HG03095 (cell line): ENCODE measurements around the gene SLC24A3.

ENCODE experiments used
- ATAC-seq: cut with Tn5 transposase; IDR thresholded peaks from one replicate; pipeline ENCODE4 v1.9.1; 2021; ENCODE audit warnings: moderate library complexity; ENCODE audit not compliant: unreplicated experiment

Gene SLC24A3

DNA sequence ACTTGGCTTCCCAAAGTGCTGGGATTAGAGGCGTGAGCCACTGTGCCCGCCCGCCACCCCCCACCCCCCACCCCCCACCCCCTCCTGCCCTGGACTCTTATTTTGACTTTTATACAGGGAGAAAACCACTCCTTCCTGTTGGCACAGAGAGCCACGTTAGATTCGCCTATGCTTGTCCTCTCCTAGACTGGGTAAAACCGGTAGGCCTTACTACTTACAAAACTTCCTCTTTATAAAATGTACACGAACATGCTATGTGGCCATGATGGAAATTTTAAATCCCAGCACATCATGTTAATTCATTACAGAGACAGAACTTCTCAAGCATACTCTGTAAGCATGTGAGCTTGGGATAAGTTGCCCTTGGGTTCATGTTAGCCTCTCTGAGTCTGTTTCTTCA lies 124.2 kb downstream of the SLC24A3 start:
- no peak for ATAC-seq

DNA sequence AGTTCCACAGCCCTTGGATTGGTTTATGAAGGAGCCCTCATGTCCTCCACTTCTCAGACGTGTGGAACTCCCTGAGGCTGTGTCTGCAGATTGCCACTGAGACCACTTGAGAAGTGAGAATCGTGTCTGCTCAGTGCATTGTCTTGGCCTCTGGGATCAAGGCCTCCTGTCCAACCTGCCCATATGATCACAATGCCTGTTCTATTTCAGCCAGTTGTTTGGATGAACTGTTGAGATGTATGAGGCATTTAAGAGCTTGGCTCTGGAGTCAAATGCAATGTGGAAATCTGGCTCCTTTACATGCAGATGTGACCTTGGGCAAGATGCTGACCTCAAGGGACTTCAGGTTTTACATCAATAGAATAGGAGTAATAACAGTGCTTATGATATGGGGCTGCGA lies 125.9 kb downstream of the SLC24A3 start:
- ATAC-seq = no peak

DNA sequence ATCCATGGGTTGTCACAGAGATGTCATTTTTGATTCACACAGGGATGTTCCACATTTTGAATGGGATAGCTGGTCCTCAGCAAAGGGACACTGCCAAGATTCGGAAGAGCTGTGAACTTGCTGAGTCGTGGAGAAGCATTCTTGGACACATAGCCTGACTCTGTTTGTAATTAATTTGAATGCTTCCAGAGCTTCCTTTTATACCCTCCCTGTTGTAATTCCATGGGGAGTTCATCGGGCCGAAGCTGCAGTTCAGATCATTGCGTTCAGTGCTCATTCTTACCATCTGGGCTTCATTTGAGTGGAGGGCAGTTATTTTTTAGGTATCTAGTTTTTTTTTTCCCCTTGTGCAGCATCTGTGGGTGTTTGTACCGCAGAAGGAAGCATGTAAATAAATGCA lies 126.5 kb downstream of the SLC24A3 start:
- ATAC-seq = no peak

DNA sequence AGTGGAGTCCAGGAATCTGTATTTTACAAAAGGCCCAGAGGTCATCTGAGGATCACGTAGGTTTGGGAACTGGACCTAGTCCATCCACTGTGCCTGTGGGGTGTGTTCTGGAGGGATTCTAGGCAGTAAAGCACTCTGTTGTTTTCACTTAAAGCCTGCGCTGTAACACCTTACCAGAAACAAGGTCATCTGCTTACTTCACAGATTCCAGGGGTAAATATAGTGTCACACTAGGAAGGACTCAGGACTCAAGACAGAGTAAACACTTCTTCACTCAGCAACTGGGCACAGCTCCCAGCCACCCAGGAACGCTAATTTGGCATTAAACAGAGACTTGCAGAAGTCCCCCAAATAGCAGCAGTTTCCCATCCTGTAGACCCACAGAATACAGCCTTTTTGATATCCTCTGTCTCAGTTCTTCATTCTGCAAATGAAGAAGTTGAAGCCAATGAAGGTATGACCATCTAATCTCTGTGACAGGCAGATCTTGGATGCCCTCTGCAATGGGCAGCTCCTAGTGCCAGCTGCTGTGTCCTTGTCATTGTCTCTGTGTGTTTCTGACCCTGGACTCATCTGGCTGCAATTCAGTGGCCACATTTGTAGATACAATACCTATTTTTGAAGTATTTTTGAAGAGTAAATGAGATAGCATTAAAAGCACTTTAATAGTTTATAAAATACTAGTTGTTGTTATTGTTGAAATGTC lies 129.1 kb downstream of the SLC24A3 start:
- ATAC-seq = no peak

DNA sequence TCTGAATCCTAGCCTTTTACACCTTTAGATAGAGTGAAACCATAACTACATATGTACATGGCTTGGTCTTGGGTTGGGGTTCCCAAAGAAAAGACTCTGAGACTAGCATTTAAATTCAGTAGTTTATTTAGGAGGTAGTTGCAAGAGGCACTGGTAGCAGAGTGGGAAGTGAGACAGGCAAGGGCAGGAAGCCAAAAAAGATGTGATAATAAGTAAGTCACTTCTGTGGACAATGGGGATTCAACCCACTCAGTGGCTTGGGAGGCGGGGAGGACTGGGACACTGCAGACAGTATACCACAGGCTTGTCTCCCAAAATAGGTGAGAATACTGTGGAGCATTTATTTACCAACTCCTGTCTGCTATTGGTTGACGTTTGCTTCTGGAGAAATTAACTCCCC lies 131.9 kb downstream of the SLC24A3 start:
- ATAC-seq = no peak

DNA sequence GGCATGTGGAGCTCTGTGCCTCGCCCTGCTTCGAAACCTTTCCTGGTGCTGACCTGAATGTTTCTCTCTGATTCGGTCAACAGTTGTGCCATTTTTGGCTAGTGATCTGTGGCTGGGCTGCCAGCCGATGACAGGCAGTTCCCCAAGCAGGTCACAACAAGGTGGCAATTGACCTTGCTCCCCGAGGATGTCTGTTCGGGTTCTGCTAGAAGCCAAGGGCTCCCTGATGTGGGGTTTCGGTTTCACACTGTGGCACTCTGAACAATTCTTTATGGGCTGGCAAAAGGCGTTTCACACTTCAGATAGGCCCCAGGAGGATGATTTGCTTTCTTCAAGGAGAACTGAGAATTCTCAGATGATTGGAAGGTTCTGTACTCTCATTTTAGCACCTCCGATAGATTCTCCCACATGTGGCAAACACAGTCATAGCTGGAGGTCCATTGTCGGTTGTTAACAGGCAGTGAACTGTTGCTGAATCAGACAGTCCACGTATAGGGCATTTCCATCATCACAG lies 135.6 kb downstream of the SLC24A3 start:
- no peak for ATAC-seq

DNA sequence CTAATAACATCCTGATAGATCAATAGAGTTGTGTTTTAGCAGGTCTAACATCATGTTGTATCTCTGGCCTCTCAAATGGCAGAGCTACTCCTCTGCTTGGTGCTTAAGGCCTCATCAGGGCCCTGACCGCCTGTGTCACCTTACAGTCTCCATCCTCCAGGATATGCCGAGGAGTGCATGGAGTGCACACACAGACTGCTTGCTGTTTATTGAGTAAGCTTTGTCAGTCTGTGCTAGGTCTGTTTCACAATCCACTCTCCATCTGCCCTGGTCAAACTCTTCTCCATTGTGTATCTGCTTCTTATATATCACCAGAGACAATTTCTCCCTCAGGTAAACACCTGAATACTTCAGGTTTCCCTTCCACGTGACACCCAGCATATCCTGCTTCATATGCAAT lies 136.1 kb downstream of the SLC24A3 start:
- no peak for ATAC-seq

DNA sequence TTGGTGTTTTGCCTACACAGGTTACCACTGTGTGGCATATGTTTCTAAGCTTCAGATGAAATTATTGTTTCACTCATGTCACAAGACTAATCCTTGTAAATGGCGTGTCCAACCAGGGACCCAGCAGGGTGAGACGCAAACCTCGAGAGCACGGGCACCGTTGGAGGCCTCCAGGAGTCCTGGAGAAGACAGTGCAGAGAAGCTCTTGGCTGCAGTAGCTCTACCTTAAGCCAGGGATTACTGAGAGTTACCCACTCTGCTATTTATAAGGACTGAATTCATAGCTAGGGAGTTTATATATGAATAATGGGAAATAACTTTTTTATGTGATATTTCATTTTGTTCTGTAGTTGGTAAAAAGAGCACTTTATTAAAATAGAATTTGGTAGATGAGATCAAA lies 137.4 kb downstream of the SLC24A3 start:
- no peak for ATAC-seq

DNA sequence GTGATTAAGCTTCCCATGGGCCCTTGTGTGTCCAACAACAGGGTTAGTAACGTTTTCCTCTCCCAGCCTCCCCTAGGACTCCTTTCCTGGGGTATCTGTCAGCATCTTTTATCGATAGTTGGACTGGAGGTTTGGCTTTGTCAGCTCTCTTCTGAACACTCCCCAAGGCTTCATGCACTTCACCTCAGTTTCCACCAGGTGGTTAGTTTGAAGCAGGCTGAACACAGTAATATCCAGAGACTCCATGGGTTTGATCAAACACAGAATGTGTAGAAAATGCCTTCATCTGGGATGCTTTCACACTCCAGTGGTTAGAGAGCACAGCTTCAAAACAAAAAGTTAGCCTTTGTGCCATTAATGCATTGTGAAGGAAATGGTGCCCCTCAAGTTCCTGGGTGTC lies 139.1 kb downstream of the SLC24A3 start:
- no peak for ATAC-seq

DNA sequence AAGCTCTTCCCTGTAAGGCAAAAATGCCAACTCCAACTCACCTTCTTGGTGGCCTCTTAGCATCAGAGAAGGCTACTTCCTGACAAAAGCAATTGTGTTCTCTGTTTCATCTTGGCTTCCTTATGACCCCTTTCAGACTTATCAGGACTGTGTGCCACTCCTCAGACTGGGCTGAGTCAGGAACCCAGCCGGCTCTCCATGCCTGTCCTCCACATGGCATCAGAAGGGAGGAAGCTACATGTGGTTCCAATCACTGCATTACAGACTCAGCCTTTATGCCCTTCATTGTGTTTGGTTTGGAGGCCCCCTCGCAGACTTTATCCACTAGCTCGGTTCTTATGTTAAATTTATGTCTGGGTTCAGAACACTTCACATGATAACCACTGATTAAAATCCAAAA lies 142.5 kb downstream of the SLC24A3 start:
- no peak for ATAC-seq

DNA sequence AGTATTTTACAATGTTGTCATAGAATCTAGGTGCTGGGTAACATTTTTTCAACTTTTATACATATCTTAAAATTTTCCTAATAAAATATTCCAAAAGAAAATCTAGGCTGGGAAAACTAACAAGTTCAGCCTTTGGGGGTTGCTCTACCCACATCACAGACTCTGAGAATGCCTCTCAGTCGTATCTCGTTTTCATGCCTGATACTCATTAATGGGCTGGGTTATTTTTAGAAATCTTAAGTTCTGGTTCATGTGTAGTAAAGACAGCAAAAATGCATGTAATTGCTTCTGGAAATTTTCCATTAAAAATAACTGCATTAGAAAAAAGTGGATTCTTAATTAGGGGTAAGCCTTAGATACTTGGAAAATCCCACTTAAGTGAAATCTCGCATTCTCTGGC lies 149.3 kb downstream of the SLC24A3 start:
- no peak for ATAC-seq

DNA sequence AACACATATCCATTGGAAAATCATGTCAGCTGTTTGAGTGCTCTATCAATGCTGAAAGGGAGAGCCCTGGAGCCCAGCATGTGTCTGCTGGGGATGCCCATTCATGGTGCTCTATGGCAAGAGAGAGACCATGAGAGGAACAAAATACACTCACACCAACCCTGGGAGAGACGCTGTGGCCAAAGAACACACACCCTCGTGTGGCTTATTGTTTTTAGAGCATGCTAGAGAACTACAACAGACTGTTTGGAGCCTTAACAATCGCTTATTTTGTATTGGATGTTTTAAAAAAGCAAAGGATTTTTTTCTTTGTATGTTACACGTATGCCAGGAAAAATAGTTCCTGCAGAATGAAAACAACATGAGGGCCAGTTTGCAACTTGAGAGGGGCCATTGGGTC lies 151.0 kb downstream of the SLC24A3 start:
- no peak for ATAC-seq

DNA sequence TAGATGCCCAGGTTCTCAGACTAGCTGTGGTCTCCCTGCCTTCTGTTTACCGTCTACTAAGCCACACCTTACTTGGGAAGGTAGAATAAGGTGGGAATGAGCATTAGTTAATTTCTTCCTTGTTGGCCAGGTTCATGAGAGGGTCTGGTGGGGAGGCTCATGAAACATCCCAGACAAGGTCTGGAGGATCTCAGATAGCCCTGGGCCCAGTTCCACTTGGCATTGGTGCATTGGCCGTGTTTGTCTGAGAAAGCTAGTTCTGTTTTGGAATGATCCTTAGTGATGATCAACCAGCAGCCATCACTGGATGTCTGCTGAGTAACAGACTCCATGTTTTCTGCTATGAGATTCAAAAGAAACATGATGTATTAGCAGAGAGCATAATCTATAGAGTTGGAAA lies 155.1 kb downstream of the SLC24A3 start:
- ATAC-seq = no peak

DNA sequence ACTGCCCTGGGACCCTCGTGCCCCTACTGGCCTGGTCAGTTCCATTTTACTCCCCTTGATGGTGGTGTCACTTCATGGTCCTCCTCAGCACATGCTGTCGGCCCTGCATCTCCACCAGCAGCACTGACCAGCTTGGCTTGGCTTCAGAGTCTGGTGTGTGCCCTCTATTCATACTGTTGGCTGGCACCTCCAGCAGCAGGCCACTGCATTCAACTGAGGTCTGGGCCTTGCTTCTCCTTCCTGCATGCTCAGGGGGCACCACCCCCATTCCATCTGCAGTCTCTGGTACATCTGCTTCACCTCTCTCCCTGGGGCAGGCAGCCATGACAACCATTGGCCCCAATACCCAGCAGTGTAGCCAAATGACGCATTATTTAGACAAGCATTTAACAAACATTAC lies 155.9 kb downstream of the SLC24A3 start:
- ATAC-seq = no peak

DNA sequence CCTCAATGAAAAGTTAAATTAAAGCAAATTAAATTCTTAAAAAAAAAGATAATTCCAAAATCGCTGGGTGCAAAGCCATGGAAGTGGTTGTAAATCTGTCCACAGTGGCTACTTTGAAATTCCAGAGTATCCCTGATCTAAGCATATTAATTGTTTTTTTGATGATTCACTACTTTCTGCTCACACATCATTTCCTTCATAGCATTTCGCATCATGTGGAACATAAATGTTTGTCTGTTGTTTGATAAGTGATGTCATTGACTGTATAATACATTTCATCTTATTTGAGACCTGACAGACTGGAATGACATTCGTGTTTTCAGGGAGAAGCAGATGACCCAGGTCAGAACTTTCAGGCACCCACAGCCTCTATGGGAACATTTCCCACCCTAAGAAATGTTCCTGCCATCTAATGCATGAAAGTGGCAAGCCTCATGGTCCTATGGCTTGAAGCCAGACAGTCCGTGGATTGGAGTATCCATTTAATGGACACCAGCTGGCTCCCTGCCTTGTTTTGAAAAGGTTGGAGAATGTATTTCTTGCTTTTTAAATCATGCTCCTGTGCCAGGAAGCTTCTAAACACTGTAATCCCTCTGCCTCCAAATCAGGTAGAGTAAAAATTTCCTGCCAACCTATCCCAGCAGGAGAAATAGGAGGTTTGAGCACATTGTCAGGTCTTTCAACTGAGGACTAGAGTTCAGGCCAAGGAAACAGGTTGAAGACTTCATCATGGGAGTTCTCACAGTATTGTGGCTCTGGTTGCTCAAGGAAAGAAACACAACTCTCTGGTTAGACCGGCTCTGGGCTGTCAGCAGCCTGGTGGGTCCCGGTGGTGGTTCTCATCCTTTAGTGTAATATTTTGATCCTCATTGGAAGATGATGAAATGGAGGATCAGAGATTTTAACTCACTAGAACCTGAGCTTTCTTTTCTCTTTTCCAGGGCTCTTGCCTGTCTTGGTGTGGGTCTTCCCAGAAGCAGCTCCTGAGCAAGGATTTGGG lies 157.9 kb downstream of the SLC24A3 start:
- no peak for ATAC-seq

DNA sequence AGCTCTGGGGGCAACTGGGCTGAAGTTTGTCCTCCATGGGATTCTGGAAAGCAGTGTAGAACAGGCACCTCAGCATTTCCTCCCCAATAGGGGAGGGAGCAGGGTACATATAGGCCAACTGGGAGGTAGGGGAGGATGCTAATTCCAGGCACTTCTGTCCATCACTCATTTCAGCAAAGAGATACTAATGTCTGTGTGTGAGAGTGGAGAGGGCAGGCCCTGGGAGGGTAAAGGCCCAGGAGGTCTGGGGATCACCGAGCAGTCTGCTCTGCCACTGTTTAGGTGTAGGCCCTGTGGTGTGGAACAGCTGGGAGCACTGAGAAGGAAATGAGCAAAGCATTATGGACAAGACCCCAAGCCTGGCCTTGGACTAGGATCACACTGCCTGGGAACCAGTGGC lies 158.7 kb downstream of the SLC24A3 start:
- ATAC-seq = no peak

DNA sequence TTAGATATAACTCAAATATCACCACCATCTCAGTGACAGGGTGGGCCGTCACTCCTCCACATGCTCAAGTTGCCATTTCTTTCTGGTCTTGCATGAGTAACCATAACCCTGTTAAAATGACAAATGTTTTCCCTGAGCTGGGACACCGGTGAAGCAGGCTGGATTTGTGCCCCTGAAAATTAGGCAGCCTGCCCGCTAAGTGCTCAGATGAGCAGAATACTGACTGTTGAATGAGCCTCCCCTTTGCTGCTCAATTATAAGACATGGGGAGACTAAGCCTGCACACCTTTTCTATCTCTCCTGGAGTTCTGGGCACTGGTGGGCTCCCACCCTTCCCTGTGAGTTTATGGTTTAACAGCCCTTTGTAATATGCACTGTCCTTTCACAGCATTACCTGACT lies 161.8 kb downstream of the SLC24A3 start:
- no peak for ATAC-seq

DNA sequence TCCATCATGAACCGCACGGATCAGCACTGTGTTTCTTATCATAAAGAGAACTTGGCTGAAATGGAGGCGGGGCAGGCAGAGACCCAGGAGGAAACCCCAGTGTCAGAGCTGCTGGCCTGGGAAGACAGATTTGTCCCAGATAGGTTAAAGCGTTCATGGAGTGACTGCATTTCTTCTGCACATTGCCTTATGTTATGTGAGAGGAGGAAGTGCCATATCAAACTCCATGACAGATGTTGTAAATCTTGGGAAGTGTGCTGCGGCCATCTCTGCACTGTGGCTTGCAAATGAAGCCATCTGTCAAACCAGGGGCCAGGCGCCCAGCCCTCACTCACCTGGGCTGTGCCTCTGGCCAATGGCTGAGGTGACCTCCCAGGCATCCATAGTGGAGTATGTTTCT lies 163.0 kb downstream of the SLC24A3 start:
- no peak for ATAC-seq

DNA sequence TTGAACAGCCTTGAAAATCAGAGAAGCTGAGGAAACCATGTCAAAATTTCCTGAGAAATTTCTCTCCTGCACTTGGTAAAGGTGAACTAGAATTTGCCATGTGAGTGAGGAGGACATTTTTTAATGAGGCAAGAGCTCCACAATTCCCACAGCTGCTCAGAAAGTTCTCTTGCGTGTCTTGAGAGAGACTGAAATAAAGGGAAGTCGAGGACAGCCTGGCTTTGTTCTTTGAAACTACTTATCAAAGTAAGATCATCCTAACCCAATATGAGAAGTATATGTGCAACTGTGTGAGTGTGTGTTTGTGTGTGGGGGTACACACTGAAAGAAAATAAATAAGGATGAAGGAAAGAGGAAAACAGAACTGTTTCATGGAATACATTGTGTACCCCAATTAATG lies 163.4 kb downstream of the SLC24A3 start:
- no peak for ATAC-seq

DNA sequence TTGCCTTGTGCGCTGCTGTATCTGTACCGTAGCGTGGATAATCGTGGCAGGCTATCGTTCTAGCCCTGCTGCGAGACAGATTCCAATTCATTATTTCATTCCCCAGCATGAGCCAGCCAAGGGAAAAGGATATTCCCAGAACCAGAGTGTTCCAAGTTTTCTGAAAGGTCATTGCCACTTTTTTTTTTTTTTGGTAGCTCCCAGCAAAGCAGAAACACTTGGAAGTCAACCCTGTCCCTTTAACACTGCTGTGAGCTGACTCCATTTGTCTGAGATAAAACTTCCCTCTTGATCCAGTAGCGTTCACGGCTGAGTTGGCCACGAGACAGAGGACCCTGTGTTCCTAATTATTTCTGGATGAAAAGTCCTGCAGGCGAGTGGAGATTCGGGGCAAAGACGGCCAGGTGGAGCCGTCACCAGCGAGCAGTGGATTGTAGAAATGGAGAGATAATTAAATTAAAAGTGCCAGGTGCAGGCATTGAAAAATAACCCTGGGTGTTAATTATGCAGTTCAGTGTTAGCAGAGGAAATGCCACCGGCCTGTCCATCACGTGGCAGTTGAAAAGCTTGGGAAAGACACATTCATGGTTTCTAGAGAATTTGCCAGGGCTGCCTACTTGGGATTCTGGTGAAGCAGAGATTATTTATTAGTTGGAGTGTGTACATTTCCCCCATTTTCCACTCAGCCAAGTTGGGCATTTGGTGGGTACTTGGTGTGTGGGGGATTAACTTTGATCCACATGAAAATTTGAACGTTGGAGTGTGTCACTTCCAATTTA lies 164.2 kb downstream of the SLC24A3 start:
- no peak for ATAC-seq

DNA sequence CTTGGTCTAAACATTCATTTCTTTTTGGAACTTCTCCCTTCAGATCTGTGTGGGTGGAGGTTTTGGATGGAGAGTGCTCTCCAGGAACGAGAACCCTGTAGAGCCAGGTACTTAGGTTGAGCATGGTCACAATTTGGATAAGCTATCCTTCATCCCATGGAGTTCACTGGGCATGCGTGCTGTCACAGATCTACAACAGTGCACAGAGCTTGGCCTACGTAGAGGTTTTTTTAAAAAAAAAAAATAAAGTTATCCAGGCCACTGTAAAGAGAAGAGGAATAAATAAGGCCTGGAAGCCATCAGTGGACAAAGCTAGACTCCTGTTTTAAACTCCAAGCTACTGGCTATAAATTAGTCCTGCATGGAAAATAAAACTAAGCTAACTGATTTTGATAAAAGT lies 165.6 kb downstream of the SLC24A3 start:
- ATAC-seq = no peak
